SH-SY5Y (cell line): ENCODE results near the gene C1orf198.

Experiments
- GATA2 ChIP-seq: IDR thresholded peaks from 2 replicates; pipeline ENCODE4 v1.6.1; 2011; ENCODE audit warnings: mild to moderate bottlenecking, low read depth, low read length
- GATA3 ChIP-seq: IDR thresholded peaks from 2 replicates; pipeline ENCODE4 v1.6.1; 2011; ENCODE audit warnings: low read depth, mild to moderate bottlenecking, low read length, moderate library complexity

The C1orf198 gene

DNA sequence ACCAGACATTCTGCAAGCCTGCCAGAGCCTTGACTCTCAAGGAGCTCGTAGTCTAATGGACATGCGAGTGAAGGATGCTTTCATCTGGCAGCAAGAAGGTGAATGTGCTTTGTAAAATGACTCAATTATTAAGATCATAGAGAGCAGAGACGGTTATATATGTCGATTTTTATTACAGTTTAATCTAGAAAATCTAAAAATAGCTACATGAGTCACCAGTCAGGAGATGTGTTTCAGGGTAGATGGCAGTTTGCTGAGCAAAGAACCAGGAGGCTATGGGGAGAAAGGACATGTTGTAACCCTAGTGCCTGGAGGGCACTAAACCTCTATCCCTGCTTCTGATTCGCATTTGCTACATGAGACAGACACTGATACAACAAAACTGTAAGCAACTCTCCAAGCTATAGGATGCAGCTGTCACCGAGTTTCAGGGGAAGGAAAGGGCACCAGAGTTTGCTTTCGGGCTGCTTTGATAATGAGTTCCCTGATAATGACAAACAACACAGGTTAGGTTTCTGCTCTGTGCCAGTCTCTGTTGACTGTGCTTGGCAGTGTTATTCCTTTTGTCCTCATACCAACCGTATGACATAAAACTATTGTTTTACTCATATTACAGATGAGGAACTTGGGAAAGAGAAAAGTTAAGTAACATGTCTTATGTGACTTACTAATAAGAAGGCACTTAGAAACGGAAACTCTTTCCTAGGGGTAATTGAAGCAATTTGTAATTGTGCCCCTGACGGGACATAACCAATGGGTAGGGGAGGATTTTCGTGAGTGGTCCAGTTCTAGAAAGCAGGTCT is 43.2 kb downstream of the C1orf198 start:
- no peak for TF ChIP-seq GATA3
- TF ChIP-seq GATA2: no peak

DNA sequence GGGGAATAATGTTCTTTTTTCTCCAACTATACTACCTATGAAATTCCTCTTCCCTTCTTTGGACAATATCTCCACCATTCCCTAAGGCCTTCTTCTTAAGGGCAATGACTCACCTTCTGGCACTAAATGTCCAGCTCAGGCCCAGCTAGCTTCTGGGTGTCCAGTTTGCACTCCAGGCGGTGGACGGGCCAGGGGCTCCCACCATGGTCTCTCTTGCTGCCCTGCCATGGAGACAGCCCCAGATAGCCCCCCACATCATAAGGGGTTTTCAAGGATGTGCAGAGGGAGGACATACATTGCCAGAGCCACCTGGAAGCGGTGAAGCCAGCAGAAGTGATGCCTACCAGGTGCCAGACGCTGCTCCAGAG is 43.8 kb downstream of the C1orf198 start:
- no peak for TF ChIP-seq GATA2
- TF ChIP-seq GATA3: no peak

DNA sequence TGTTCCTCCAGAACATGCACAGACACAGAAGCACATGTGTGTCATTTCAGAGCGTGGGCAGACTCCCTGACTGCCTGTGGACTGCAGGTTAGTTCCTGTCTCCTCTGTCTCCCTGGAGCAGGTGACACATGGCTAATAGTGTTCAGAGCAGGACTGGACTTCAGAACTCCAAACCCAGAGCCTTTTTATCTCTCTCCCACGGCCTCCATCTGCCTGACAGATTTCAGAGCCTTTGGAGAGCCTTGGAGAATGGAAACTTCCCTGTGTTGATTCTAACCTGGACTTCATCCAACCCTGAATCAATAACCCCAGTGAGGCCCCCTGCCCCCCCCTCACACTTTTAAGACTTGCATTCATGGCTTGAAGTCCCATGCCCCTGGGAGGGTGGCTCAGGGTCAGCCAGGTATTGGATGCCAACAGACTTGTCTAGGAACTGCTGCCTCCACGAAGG is 44.4 kb downstream of the C1orf198 start:
- no peak for TF ChIP-seq GATA2
- TF ChIP-seq GATA3: no peak

DNA sequence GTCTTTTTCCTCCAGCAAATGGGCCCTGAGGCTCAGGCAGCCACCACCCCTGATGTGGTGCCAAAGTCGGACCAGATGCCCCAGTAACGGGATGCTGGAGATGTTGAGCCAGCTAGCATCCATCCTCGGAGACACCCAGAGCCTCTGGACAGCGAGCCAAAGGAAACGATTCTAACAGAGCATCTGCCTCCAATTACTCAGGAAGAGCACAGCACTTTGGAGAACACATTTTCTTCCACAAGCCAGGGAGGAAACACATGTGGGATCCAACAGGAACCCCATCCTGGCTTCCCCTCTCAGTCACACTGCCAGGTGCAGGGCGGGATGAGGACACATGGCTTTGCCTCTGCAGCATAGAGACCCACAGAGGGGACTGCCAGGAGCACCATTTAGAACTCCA is 44.9 kb downstream of the C1orf198 start:
- TF ChIP-seq GATA3 (no peak), GATA2 (no peak)

DNA sequence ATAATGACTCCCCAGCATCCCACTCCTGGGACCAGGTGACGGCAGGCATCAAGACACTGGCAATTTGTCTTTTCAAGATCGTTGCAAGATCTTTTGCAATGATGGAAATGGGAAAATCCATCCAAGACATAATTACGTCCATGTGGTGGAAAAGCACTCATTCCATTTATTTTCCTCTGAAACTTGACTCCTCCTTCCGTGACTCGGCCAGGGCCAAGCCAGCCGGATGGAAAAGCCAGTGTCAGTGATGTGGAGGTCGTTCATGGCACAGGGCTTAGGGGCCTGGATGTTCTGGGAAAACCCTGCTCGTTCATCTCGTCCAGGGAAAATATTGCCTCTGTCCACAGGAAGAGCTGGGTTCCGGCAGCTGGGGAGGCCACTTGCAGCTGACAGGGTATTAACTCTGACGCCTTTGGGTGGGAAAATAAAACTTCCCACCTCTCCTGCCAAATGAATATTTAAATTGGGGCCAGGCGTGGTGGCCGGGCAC is 46.2 kb downstream of the C1orf198 start:
- TF ChIP-seq GATA2 (no peak), GATA3 (no peak)

DNA sequence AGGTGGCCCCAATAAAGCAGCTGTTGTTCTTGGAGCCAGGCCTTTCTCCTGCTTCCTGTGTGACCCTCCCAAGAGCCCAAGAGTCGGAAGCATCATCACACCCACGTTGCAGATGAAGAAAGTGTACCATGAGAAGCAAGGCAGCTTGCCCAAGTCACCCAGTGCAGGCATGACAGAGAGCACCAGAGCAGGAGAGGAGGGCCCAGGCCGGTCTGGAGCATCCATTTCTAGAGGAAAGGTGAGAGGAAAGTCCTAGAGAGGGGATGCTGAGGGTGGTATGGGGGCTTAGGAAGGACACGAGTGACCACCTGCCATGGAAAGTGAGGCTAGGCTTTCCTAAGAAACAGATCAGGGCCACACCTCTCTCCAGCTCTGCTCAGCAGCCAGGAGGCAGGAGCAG is 47.0 kb downstream of the C1orf198 start:
- no peak for TF ChIP-seq GATA2
- TF ChIP-seq GATA3: no peak

DNA sequence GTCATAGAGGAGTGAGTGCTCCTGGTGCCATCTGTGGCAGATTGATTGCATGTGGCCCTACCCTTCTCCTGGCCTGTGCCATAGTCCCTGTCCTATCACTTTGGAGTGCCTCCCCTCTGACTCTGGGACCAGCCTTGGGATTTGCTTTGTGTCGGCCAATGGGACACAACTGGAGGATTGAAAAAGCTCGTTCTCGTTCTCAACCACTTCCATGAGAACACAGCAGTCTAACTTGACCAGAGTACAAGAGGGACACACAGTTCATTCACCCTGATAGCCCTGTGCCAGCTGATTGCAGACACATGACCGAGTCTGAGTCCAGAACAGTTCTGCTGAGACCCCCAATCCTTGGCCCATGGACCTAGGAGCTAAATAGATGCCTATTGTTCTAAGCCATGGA is 47.8 kb downstream of the C1orf198 start:
- no peak for TF ChIP-seq GATA2
- no peak for TF ChIP-seq GATA3

DNA sequence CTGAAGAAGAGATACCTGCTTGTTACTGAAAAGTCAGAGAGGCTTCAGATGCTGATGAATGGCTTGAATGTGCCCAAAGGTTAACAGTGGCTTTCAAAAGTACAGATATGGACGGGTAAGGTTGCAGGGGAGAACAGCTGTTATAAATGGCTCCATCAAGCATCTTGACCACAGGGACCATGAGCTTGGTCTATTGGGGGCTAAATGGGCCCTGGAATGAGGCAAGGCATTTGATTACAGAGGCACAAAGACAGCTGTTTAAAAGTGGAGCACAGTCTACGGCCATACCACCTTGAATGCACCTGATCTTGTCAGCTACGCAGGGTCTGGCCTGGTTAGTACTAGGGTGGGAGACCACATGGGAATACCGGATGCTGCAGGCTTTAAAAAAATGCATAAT is 48.3 kb downstream of the C1orf198 start:
- no peak for TF ChIP-seq GATA3
- no peak for TF ChIP-seq GATA2

DNA sequence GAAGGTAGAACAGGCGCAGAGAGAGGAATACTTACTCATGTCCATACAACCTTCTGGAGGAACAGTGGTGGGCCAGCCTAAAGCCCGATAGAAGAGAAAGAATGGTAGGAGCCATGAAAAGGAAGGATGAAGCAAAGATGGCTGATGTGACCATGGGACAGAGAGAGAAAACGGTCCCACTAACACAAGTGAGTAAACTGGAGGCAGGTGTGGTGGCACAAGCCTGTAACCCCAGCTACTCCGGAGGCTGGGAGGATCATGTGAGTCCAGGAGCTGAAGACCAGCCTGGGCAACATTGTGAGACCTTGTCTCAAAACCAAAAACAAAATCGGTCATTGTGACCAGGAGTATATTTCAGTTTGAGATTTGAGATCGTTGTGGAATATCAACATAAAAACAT is 49.4 kb downstream of the C1orf198 start:
- TF ChIP-seq GATA2: no peak
- no peak for TF ChIP-seq GATA3

DNA sequence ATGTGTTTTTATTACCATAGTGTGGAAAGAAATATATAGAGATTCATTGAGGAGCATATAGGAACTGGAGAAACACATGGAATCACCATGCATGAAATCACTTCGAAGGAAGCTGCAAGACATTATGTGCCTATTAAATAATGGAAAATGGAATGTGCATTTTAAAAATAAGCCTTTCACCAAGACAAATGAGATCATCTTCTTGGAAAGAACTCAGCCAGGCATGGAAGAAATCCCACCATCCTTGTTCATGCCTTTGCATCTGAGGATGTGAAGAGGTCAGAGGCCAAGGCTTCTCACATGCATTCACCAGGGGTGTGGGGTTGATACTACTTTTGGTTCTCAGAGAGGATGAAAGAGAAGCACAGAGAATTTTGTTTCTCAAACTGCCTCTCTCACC is 50.0 kb downstream of the C1orf198 start:
- TF ChIP-seq GATA2: no peak
- no peak for TF ChIP-seq GATA3

DNA sequence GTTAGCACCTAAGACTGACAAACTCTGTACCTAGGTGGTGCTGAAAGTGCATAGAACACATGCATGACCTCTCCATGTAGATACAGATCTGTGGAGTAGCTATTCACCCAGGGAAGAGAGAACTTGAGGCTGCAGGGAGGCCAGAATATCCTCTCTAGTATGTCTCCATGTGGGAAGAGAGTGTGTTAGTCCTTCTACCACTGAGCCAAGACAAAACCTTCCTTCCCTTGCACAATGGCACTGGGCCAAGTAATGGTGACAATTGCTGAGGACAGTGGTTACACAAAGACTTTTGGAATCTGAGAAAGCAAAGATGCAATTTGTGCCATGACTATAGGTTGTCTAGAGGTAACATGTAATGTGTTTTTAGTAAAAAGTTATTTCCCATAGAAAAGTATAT is 52.3 kb downstream of the C1orf198 start:
- TF ChIP-seq GATA2 (no peak), GATA3 (no peak)

DNA sequence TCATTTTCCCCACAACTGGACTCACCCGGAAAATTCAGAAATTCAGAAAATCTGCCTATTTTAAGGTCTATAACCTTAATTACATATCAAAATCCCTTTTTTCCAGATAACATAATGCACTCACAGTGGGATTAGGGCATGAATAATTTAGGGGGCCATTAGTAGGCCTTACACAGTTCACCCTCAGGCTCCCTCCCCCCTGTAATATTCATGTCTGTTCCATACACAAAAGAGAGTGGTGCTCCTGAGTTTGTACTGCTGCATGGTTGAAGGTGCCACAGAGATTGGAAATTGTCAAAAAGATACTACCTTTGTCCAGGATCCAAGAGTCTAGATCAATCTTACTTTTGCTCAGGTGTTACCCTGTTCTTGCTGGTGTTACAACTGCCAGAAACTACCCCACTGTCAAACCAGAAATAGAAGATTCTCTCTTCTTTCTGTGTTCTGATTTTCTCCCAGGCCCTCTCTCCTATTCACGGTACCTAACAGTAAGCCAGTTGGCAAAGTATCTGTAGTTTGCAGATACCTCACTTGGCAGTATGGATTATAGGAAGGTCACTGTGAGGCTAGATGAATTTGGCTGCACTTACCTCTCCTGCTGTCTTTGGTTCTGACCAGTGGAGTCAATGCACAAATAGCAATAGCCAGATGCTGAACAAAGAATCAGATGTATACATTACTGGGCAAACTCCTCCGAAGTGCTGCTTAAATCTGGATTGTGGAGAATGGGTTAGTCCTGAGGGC is 53.2 kb downstream of the C1orf198 start:
- no peak for TF ChIP-seq GATA3
- TF ChIP-seq GATA2: no peak

DNA sequence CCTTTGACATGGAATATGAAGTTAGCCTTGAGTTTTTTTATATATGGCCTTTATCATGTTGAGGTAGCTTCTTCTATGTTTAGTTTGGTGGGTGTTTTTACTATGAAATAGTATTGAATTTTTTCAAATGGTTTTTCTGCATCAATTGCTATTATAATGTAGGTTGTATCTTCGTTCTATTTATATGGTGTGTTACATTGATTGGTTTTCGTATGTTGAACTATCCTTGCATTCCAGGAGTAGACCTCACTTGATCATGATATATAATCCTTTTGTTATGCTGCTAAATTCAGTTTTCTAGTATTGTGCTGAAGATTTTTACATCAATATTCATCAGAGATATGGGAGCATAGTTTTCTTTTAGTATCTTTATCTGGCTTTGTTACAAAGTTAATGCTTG is 55.8 kb downstream of the C1orf198 start:
- TF ChIP-seq GATA3: no peak
- TF ChIP-seq GATA2: no peak

DNA sequence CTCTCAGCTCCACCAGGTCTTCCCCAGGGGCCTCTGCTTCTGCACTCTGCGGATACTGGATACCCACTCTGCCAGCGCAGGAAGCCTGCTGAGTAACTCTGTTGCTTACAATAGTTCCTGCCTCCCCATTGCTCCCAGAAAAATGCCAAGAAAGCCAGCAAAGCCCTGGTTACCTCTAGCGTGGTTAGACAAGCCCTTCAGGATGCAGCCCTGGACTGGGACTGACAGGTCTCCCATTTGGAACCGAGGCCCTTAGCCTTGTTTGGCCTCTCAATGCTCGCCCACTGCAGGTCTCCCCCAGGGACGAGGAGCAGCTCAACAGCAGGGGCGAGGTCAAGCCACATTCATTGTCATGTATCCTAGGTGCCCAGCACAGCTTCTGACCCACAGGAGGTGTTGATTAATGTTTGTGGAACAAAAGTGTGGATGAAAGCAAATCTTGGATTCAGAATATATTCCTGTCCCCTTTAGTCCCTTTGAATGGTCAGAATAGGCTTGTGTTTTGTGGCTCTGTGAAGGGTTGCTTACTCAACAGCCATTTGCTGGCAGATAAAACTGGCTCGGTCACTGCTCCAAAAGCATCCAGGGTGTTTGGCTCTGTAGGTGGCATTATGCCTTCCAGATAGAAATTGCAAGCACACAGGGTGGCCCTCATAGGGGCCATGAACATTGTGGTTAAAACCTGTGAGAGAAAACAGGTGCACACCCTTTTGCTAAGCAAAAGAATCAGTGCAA is 58.9 kb downstream of the C1orf198 start:
- no peak for TF ChIP-seq GATA3
- no peak for TF ChIP-seq GATA2

DNA sequence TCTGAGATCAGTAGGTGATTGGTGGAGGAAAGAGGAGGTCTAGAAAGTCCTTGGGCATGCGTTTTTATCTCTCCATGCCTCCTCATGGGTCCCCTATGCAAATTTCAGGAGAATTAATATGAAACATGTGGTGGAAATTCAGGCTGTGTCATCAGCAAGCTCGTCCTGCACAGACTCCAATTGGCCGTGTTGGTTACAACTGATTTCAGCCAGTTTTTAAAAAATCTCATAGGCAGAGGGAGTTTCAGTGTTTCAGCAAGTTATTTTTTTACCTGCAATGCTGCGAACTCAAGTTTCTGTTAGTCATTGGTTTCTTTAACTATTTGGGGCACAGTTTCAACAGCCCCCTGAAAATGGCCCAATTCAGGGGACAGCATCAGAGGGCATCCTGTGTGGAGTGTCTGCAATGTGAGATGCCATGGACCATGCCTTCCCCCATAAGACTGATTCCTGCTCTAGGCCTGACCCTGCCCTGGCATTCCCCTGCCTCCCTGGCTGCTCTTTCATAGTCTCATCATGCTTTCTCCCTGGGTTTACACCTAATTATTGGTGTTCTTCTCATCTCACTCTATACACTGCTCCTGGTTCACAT is 59.9 kb downstream of the C1orf198 start:
- TF ChIP-seq GATA3 (no peak), GATA2 (no peak)
